ENCODE results near the gene NFATC2IP. TPM values are rescaled to one million over a fixed set of nuclear protein-coding genes. Genes with fewer than 3 reads are reported as not detected.

The NFATC2IP gene
- total and polyA plus RNA-seq, 9 of the 15 experiments (the other 6 are each of a cell fraction or from before 2014, with no cell fraction given), result 15.6 to 106 (median 46.9) TPM

DNA sequence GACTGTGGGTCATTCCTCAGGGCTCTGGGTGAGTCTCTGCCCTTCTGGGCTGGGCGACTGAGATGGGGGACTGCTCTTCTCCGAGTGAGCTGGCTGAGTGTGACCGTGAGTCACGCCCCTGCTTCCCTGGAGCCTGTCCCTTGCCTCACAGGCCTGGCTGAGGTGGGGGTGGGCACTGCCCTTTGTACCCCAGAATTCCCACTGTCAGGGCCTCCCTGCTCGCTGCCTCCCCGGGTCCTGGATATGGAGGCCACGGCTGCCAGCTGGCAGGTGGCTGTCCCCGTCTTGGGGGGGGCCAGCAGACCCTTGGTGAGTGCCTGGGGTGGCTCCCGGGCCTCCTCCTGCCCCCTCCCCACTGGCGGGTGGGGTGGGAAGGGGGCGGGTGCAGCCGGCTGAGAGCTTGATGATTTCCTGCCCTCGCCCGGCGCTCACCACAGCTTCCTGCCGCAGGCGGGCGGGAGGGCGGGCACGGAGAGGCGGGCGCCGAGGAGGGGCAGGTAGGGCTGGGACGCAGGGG, 33.9 kb downstream of the NFATC2IP start, which contains the start of gene LAT:
LAT (plus strand) TSS at position 434 of the 517 bp plus-strand sequence. CDS start 366 bp downstream, outside the sequence.
- no peak for FAIRE-seq
- no peak for ATAC-seq

More for the DNA sequence above, 33.9 kb downstream of the NFATC2IP start, which contains the start of gene LAT:
- no peak within 1 kb of the TSS for H3K27ac ChIP-seq (ENCODE audit: extremely low read depth, low read depth, low read length)
- peaks cover 31% of the 10 kb centered on the region for H3K36me3 ChIP-seq (ENCODE audit: control insufficient read depth, insufficient read depth, low read length)
- TF ChIP-seq TEAD1 (CRISPR knock-in tag; IDR thresholded peaks at IDR 0.05) (no peak), RHOXF2B (CRISPR knock-in tag; conservative IDR thresholded peaks at IDR 0.05) (no peak), TAF7 (tag; IDR thresholded peaks at IDR 0.05) (no peak), RFX5 (IDR thresholded peaks at IDR 0.05; ENCODE audit: low read depth, low read length) (no peak), ELF4 (CRISPR knock-in tag; IDR thresholded peaks at IDR 0.05) (no peak), DIDO1 (tag; IDR thresholded peaks at IDR 0.05; ENCODE audit: low read depth) (no peak), SAFB (IDR thresholded peaks at IDR 0.05; ENCODE audit: borderline replicate concordance, low read depth, low read length) (no peak), DNMT1 (IDR thresholded peaks at IDR 0.05) (no peak), ESRRA (IDR thresholded peaks at IDR 0.05; ENCODE audit: borderline replicate concordance, low read depth) (no peak), NR2C2 (CRISPR knock-in tag; IDR thresholded peaks at IDR 0.05) (no peak), NR2C2 (tag; IDR thresholded peaks at IDR 0.05) (no peak), HNRNPLL (IDR thresholded peaks at IDR 0.05; ENCODE audit: low read depth, low read length, poor library complexity, severe bottlenecking) (no peak), TEAD2 (tag; IDR thresholded peaks at IDR 0.05) (no peak)
- TF ChIP-seq, protein P1, sequence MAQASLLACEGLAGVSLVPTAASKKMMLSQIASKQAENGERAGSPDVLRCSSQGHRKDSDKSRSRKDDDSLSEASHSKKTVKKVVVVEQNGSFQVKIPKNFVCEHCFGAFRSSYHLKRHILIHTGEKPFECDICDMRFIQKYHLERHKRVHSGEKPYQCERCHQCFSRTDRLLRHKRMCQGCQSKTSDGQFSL (CRISPR knock-in tag; IDR thresholded peaks at IDR 0.05), result no peak
- TF ChIP-seq, protein P1 (tag; IDR thresholded peaks at IDR 0.05), result no peak
- TF ChIP-seq, protein P2, sequence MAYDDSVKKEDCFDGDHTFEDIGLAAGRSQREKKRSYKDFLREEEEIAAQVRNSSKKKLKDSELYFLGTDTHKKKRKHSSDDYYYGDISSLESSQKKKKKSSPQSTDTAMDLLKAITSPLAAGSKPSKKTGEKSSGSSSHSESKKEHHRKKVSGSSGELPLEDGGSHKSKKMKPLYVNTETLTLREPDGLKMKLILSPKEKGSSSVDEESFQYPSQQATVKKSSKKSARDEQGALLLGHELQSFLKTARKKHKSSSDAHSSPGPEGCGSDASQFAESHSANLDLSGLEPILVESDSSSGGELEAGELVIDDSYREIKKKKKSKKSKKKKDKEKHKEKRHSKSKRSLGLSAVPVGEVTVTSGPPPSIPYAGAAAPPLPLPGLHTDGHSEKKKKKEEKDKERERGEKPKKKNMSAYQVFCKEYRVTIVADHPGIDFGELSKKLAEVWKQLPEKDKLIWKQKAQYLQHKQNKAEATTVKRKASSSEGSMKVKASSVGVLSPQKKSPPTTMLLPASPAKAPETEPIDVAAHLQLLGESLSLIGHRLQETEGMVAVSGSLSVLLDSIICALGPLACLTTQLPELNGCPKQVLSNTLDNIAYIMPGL (CRISPR knock-in tag; IDR thresholded peaks at IDR 0.05), result no peak
- TF ChIP-seq, protein P3, sequence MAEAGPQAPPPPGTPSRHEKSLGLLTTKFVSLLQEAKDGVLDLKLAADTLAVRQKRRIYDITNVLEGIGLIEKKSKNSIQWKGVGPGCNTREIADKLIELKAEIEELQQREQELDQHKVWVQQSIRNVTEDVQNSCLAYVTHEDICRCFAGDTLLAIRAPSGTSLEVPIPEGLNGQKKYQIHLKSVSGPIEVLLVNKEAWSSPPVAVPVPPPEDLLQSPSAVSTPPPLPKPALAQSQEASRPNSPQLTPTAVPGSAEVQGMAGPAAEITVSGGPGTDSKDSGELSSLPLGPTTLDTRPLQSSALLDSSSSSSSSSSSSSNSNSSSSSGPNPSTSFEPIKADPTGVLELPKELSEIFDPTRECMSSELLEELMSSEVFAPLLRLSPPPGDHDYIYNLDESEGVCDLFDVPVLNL (CRISPR knock-in tag; IDR thresholded peaks at IDR 0.05; ENCODE audit: low read depth), result no peak
- TF ChIP-seq, protein P4, sequence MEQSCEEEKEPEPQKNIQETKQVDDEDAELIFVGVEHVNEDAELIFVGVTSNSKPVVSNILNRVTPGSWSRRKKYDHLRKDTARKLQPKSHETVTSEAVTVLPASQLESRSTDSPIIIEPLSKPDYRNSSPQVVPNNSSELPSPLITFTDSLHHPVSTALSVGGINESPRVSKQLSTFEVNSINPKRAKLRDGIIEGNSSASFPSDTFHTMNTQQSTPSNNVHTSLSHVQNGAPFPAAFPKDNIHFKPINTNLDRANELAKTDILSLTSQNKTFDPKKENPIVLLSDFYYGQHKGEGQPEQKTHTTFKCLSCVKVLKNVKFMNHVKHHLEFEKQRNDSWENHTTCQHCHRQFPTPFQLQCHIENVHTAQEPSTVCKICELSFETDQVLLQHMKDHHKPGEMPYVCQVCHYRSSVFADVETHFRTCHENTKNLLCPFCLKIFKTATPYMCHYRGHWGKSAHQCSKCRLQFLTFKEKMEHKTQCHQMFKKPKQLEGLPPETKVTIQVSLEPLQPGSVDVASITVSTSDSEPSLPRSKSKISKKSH (CRISPR knock-in tag; IDR thresholded peaks at IDR 0.05), result no peak
- no peak within 1 kb of the TSS for H3K4me3 ChIP-seq
- CTCF ChIA-PET (ENCODE audit: low intra/inter-chr PET ratio), result no interaction called here
- no peak for DNase-seq (ENCODE audit: extremely low read depth in 1 of 4, low spot score in 3 of 4)
- H3K79me2 ChIP-seq (ENCODE audit: control insufficient read depth, insufficient read depth, low read length), result no peaks in the 10 kb centered on the region
- intact Hi-C loops (cut with micrococcal nuclease) (no loop called here), in situ Hi-C loops (cut with MboI) (loop anchor here (10.0 to 25.0 kb wide), 2 partner anchors 100 to 1228 kb away; no protein-coding TSS in a partner anchor)
- no peaks in the 10 kb centered on the region for H4K20me1 ChIP-seq (replicated peaks; ENCODE audit: control insufficient read depth, insufficient read depth, low read length)
- H2AFZ ChIP-seq (ENCODE audit: low read depth, low read length), result no peak within 1 kb of the TSS
- peaks cover 0 to 34% of the 10 kb centered on the region in 2 experiments; a peak in 1 of 5 replicates for H3K4me1 ChIP-seq (replicated peaks in 1 of 2; ENCODE audit: control insufficient read depth in 2 of 2, insufficient read depth in 2 of 2, low read length in 2 of 2)
- BruUV-seq (replicated peaks), result no TSS peak
- peaks cover 3% of the 10 kb centered on the region for H3K9me1 ChIP-seq (ENCODE audit: control insufficient read depth, insufficient read depth, low read length)
- peaks cover 5% of the 10 kb centered on the region; the same call in 1 of the 2 replicates for H3K9me3 ChIP-seq (replicated peaks; ENCODE audit: control insufficient read depth, insufficient read depth, low read depth, low read length)
- WGBS (ENCODE audit: insufficient coverage, low coverage, missing lambda C conversion rate), result 86% methylated on average over 6 of the region's 24 CpGs
- H3K4me2 ChIP-seq (ENCODE audit: insufficient read depth, low read length), result no peak within 1 kb of the TSS
- H3K27me3 ChIP-seq (ENCODE audit: control insufficient read depth in 2 of 2, insufficient read depth in 2 of 2, low read length in 2 of 2), result no peaks in the 10 kb centered on the region
- peak within 1 kb of the TSS in 1 of 2 experiments; percentile 61; a peak in 1 of 4 replicates for H3K9ac ChIP-seq (ENCODE audit: insufficient read depth in 1 of 2, low read depth in 2 of 2, low read length in 2 of 2)
- POLR2A ChIA-PET, result interaction anchor here (1.3 kb wide), 1 partner anchor 14 kb away, joined by 3 read pairs; no protein-coding TSS in a partner anchor

All from K562 (cell line).